ENCODE results near the gene HYI. TPM values are rescaled to one million over a fixed set of nuclear protein-coding genes. Genes with fewer than 3 reads are reported as not detected.

HYI gene
- total and polyA plus RNA-seq, 4 donors = 26.9 to 34.9 (median 29.8) TPM

GRCh38 chr1:43446881-43447835 lies 6.6 kb downstream of the HYI start:
- TF ChIP-seq NR2F2 (IDR thresholded peaks at IDR 0.05) (no peak), ATF3 (IDR thresholded peaks at IDR 0.05) (no peak), RXRA (IDR thresholded peaks at IDR 0.05) (no peak), GABPA (IDR thresholded peaks at IDR 0.05 in 1 of 2, conservative IDR thresholded peaks at IDR 0.05 in 1 of 2) (no peak), ZBTB33 (IDR thresholded peaks at IDR 0.05) (no peak), SP1 (IDR thresholded peaks at IDR 0.05) (no peak), YY1 (IDR thresholded peaks at IDR 0.05) (no peak), FOXA1 (IDR thresholded peaks at IDR 0.05) (no peak), RAD21 (IDR thresholded peaks at IDR 0.05) (no peak), HNF4A (conservative IDR thresholded peaks at IDR 0.05) (no peak), CTCF (IDR thresholded peaks at IDR 0.05; ENCODE audit: low read depth, low read length, missing input control) (no peak), JUND (IDR thresholded peaks at IDR 0.05) (no peak), TAF1 (conservative IDR thresholded peaks at IDR 0.05) (no peak), FOXA2 (IDR thresholded peaks at IDR 0.05) (no peak)
- Histone ChIP-seq H3K9me3 (ENCODE audit: control insufficient read depth in 4 of 4, low read length in 3 of 4) (no peaks in the 10 kb centered on the region), H3K36me3 (ENCODE audit: control insufficient read depth in 4 of 4, insufficient read depth in 3 of 4, low read depth in 1 of 4, low read length in 3 of 4) (peaks cover 20 to 63% (median 38%) of the 10 kb centered on the region in 4 donors), H3K27me3 (ENCODE audit: control insufficient read depth in 4 of 4, insufficient read depth in 4 of 4, low read length in 3 of 4) (no peaks in the 10 kb centered on the region), H3K9ac (ENCODE audit: low read depth in 1 of 2, low read length in 2 of 2) (no peak overlapping the region), H3K4me3 (ENCODE audit: low read depth in 1 of 3, low read length in 3 of 3) (no peak overlapping the region), H3K27ac (ENCODE audit: low read depth in 1 of 2, low read length in 2 of 2) (no peak overlapping the region), H3K4me1 (ENCODE audit: control insufficient read depth in 4 of 4, insufficient read depth in 4 of 4, low read length in 3 of 4) (peaks cover 9 to 44% (median 26%) of the 10 kb centered on the region in 4 donors)
- 97% methylated on average over 19 of the region's 19 CpGs for WGBS
- no peak for DNase-seq (ENCODE audit: low spot score)

GRCh38 chr1:43446388-43446740 lies 7.4 kb downstream of the HYI start:
- TF ChIP-seq RXRA (IDR thresholded peaks at IDR 0.05) (no peak), ATF3 (IDR thresholded peaks at IDR 0.05) (no peak), FOXA2 (IDR thresholded peaks at IDR 0.05) (no peak), SP1 (IDR thresholded peaks at IDR 0.05) (no peak), NR2F2 (IDR thresholded peaks at IDR 0.05) (no peak), EGR1 (IDR thresholded peaks at IDR 0.05; ENCODE audit: low read depth in 2 of 2) (no peak), CTCF (IDR thresholded peaks at IDR 0.05; ENCODE audit: low read depth, low read length, missing input control) (no peak), FOXA1 (IDR thresholded peaks at IDR 0.05) (no peak), JUND (IDR thresholded peaks at IDR 0.05) (no peak), RAD21 (IDR thresholded peaks at IDR 0.05) (no peak), YY1 (IDR thresholded peaks at IDR 0.05) (no peak), MAX (IDR thresholded peaks at IDR 0.05) (no peak)

More at GRCh38 chr1:43446388-43446740, 7.4 kb downstream of the HYI start:
- Histone ChIP-seq H3K4me3 (ENCODE audit: low read depth in 1 of 3, low read length in 3 of 3) (no peak overlapping the region), H3K9me3 (ENCODE audit: control insufficient read depth in 4 of 4, low read length in 3 of 4) (no peaks in the 10 kb centered on the region), H3K27me3 (ENCODE audit: control insufficient read depth in 4 of 4, insufficient read depth in 4 of 4, low read length in 3 of 4) (no peaks in the 10 kb centered on the region), H3K9ac (ENCODE audit: low read depth in 1 of 2, low read length in 2 of 2) (no peak overlapping the region), H3K27ac (ENCODE audit: low read depth in 1 of 2, low read length in 2 of 2) (no peak overlapping the region), H3K4me1 (ENCODE audit: control insufficient read depth in 4 of 4, insufficient read depth in 4 of 4, low read length in 3 of 4) (peaks cover 9 to 44% (median 25%) of the 10 kb centered on the region in 4 donors), H3K36me3 (ENCODE audit: control insufficient read depth in 4 of 4, insufficient read depth in 3 of 4, low read depth in 1 of 4, low read length in 3 of 4) (peaks cover 18 to 61% (median 39%) of the 10 kb centered on the region in 4 donors)
- DNase-seq (ENCODE audit: low spot score) = no peak
- WGBS = 98% methylated on average over 4 of the region's 4 CpGs

Measured in liver (tissue), 9 donors.